NT2/D1 (cell line): ENCODE measurements around the gene HAND2.

ENCODE experiments used
- SUZ12 ChIP-seq: IDR thresholded peaks from 2 replicates; pipeline ENCODE4 v1.6.1; 2011; ENCODE audit not compliant: insufficient read length, insufficient read depth; ENCODE audit errors: extremely low read depth
- YY1 ChIP-seq: IDR thresholded peaks from 2 replicates; pipeline ENCODE4 v1.6.1; 2011; ENCODE audit not compliant: insufficient read length, insufficient read depth
- ZNF274 ChIP-seq: IDR thresholded peaks from 2 replicates; pipeline ENCODE4 v1.6.1; 2011; ENCODE audit warnings: mild to moderate bottlenecking, low read depth, low read length

DNA sequence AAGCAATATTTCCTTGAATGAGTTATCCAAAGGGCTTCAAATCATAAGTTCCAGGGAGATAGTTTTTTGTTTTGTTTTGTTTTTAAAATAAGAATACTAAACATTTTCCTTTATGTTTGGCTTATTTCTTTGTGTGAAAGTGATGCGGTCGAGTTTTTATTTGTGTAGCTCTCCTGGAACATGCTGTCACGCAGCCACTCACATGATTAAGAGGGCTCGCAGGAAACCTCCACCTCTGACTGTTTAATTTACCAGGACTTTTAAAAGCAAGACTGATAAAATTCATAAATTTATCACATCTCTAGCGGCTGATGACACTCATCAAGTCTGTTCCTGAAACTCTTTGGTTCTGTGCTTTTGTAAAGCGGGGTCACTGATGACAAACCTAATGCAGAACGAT, 48.9 kb upstream of the HAND2 start:
- TF ChIP-seq YY1 = no peak
- no peak for TF ChIP-seq ZNF274
- no peak for TF ChIP-seq SUZ12
